Activated T-helper 1 cell treated with anti-CD3 and anti-CD28 coated beads, Interleukin-2, amount 50 U/mL, for 16 hours (primary cell): Measurements from ENCODE around the gene ELK3.
A peak's percentile ranks its signal among the peaks of the same experiment; 100 is the strongest.

Experiments used
- DNase-seq, 2 donors: peaks; one replicate each; pipeline ENCODE4 v3.0.0-alpha.2; 2020; ENCODE audit warnings: low read depth in 1 of 2, low spot score in 1 of 2

ELK3 gene

GRCh38 chr12:96187956-96188355, 6.2 kb upstream of the ELK3 start:
- DNase-seq = no peak

DNA sequence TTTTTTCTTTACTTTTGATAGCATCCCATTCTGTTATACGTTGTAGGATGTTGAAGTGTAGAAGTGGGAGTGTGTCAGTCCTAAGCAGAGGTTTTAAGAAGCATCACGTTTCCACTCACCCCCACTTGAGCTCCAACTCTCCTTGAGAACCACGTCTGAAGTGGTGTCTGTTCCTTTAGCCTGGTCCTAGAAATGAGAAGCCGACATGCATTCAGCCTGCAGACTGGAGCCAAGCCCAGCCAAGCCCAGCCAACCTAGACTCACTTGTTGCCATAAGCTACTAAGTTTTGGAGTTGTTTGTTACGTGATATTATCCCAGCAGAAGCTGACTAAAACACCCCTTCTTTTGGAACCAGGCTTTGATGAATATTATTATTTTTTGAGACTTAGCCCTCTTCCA, 4.4 kb upstream of the ELK3 start:
- DNase-seq = no peak

- DNase-seq = no peak
Observed at GRCh38 chr12:96190413-96191108, 3.6 kb upstream of the ELK3 start.

GRCh38 chr12:96192926-96193573, 1.1 kb upstream of the ELK3 start:
- DNase-seq = no peak

DNA sequence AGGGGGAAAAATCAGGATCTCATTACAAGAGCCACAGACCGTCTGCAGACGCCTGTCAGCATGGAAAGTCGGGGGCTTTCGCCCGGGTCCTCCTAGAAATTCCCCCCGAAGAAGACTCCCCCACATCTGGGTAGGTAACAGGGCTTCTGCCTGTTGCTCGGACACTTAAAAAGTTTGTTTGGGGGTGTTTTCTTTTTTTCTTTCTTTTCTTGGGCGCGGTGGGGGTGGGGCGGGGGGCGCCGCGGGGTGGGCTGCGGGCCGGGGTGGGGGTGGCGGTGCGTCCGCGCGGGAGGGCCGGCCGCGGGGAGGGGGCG, 358 bp downstream of the ELK3 start:
- no peak for DNase-seq

GRCh38 chr12:96194971-96195844, 1.0 kb downstream of the ELK3 start:
- DNase-seq = peak; percentile 26 to 63

GRCh38 chr12:96195845-96196451, 1.8 kb downstream of the ELK3 start:
- DNase-seq = peak in 1 of 2 donors; percentile 40

- DNase-seq = no peak
Observed at GRCh38 chr12:96196781-96197180, 2.6 kb downstream of the ELK3 start.

DNA sequence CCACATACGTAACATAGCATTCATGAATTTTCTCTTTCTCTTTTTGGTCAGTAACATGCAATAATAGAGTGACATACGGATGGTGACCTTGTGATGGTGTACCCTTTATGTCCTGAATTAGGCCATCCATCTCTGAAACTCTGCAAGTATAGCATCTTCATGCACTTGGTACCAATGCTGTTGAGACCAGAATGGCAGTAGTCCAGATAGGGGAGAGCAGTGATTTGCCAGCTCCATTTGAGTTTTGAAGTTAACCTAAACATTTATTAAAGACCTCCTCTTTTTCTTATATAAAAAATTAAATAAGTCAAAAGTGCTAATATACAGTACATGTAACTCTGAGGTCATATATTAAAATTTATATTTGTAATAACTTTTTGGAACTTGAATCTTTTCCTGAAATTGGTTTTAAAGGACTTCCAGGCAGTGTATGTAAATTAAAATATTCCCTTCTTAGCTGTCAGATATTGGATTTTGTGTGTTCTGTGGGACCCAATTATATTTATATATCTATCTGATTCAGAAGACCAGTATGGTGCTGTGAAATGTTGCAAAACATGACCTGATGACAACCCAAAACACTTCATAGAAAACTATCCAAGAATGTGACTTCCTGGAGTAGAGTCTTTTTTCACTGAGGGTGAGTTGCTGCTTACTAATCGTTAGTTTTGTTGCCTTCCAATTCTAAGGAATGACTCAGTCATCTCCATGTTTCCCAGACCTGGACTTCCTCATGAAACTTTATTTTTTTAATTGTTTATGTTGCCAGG, 3.5 kb downstream of the ELK3 start:
- DNase-seq = no peak

DNA sequence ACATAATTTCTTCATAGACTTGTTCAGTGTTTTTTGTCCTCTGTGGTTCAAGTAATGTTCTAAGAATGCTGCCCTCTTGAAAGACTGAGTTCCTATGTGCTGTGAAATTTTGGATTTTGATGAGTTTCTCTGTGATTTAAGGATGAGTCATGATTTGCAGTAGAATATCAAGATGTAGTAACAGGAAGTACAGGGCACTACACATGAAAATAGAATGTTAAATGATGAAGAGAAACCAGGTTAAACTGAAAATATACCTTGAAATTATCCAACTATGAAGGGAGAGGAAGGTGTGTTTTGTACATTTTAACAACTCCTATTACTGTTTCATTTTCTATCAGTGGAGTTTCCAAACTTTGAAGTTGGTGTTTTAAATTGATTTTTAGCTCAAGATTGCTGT, 4.8 kb downstream of the ELK3 start:
- DNase-seq = no peak

GRCh38 chr12:96199464-96199863, 5.3 kb downstream of the ELK3 start:
- DNase-seq = no peak

DNA sequence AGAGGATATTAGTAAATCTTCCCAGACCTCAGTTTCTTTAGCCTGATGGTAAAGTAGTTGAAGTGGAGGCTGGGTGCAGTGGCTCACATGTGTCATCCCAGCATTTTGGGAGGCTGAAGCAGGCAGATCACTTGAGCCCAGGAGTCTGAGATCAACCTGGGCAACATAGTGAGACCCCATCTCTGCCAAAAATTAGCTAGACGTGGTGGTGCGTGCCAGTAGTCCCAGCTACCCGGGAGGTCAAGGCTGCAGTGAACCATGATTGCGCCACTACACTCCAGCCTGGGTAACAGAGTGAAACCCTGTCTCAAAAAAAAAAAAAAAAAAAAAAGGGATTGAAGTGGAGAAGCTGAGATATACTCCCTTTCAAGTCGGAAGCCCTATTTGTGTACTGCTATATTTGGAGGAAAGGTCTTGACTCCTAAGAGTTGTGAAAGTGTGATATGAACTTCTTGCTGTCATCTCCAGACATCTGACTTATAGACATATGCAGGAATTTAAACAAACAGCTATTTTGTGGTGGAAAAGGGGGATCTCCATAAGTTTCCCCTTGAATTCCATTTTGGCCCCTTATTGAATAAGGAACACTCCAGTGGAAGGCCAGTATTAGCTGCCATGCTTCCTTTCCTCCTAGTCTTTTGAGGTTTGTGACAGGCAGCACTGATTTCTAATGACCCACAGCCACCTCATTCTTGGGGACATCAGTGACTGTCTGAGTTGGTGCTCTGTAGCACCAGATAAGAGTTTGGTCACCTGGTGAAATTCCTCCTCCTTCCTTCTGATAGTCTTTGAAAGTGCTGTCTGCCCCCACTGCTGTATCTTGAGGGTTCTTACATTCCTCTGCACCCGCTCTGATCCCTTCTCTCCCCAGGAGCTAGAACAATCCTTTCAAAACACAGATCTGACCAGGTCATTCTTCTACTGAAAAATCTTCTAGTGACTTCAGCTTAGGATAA, 7.4 kb downstream of the ELK3 start:
- no peak for DNase-seq

DNA sequence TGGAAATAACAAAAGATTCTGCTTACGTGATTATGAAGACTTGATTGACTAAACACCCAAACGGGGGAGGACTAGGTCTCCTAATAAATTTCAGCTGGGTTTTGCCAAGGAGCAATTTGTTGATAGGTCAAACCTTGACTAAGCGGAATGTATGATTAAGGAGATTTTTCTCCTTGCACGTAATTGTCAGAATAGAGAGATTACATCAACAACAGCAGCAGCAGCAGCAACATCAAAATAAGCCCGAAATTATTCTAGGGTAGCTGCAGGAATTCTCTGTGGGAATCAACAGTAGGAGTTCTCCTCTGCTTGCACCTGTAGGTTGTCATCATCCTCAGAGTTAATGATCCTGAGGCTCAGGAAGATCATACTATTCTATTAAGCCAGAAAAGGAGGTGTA, 10.2 kb downstream of the ELK3 start:
- DNase-seq = no peak

DNA sequence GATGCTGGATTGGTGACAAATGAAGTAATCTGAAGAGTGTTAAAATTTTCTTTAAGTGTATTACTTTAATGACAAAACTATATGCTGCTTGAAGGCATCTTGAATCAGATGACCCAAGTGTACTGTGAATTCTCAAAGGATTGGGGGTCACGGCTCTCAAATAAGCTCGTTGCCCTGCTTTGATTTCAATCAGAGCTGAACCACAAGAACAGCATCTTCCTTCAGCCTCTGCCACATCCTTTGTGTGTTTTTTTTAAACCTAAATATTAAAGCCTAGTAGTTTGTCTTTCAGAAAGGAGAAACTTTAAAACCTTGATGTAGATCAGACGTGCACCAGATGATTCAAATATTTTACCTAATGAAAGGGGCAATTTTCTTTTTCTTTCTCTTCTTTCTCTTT, 11.7 kb downstream of the ELK3 start:
- DNase-seq = no peak

GRCh38 chr12:96206936-96207662, 12.9 kb downstream of the ELK3 start:
- no peak for DNase-seq

- DNase-seq = no peak
Observed at GRCh38 chr12:96208346-96208745, 14.2 kb downstream of the ELK3 start.

- DNase-seq = no peak
Observed at GRCh38 chr12:96208801-96209549, 14.8 kb downstream of the ELK3 start.

DNA sequence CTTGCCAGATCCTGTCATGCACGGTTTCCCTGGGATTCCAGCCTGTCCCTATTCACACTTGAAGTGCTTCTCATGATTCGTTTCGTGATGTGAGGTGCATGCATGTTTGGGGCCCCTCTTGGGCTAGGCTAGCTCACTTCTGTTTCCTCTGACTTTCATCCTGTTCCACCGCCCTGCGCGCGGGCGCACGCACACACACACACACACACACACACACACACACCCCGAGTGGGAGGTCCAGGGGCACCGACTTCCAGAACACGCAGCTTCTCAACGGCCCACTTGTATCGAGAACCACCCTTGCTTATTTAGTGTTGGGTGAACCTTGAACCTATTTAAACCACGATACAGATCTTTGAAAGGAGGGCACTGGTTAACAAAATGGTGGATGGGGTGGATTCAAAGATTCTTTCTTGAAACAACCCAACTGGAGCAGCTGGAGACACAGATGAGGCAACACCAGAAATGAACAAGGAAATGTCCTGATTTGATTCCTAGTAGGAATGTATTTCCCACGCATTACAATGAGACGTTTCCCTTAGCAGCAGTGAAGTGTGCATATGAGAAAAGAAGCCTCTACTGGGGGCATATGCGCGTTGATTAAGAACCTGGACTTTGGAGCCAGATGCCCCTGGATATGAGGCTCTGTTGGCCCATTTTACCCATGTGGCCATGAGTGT, 16.3 kb downstream of the ELK3 start:
- DNase-seq = no peak
